Fibroblast of skin of abdomen (primary cell): ENCODE results near the gene AOAH.
"Not testable (repeated sequence)": the region's sequence is repeated elsewhere in the genome, so short reads cannot be mapped to it uniquely, and the experiment has no call there.

Experiments
- DNase-seq: peaks from one replicate; pipeline ENCODE4 v3.0.0-alpha.2; 2013

The AOAH gene

DNA sequence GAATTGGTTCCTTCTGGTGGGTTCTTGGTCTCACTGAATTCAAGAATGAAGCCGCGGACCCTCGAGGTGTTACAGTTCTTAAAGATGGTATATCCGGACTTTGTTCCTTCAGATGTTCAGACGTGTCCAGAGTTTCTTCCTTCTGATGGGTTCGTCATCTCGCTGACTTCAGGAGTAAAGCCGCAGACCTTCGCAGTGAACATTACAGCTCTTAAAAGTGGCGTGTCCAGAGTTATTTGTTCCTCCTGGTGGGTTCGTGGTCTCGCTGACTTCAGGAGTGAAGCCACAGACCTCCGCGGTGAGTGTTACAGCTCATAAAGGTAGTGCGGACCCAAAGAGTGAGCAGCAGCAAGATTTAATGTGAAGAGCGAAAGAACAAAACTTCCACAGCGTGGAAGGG, 220.1 kb downstream of the AOAH start:
- DNase-seq = not testable (repeated sequence)

- no peak for DNase-seq
These were observed 226.5 kb downstream of the AOAH start for GRCh38 chr7:36497775-36498174.

GRCh38 chr7:36497176-36497575, 227.1 kb downstream of the AOAH start:
- DNase-seq = not testable (repeated sequence)

GRCh38 chr7:36496576-36496975, 227.7 kb downstream of the AOAH start:
- no peak for DNase-seq

GRCh38 chr7:36491317-36491716, 233.0 kb downstream of the AOAH start:
- no peak for DNase-seq

GRCh38 chr7:36490419-36490830, 233.9 kb downstream of the AOAH start:
- no peak for DNase-seq

DNA sequence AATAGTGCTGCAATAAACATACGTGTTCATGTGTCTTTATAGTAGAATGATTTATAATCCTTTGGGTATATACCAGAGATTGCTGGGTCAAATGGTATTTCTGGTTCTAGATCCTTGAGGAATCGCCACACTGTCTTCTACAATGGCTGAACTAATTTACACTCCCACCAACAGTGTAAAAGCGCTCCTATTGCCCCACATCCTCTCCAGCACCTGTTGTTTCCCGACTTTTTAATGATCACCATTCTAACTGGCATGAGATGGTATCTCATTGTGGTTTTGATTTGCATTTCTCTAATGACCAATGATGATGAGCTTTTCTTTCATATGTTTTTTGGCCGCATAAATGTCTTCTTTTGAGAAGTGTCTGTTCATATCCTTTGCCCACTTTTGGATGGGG, 235.6 kb downstream of the AOAH start:
- DNase-seq = not testable (repeated sequence)

DNA sequence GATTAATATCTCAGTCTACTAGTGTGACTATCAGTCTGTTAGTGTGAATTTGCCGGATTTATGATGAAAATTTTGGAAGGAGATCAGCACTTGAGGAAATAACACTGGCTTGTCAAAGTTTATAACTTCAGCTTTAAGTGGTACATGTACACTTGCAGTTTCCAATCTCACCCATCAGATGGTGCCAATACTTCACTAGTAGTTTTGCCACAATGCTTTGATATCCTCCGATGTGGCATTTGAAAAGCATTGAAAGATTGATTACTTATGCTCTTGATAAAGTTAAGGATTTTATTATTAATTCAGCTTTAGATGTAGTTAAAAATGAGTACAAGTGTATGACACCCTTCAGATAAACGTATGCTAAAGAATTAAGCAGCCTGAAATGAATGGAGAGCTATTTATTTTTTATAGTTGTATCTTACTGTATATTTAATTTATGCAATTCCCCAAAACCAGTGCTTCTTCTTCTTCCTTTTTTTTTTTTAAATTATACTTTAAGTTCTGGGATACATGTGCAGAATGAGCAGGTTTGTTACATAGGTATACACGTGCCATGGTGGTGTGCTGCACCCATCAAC, 236.4 kb downstream of the AOAH start:
- DNase-seq = peak; percentile 51

- no peak for DNase-seq
These were observed 238.0 kb downstream of the AOAH start for GRCh38 chr7:36486336-36486735.

DNA sequence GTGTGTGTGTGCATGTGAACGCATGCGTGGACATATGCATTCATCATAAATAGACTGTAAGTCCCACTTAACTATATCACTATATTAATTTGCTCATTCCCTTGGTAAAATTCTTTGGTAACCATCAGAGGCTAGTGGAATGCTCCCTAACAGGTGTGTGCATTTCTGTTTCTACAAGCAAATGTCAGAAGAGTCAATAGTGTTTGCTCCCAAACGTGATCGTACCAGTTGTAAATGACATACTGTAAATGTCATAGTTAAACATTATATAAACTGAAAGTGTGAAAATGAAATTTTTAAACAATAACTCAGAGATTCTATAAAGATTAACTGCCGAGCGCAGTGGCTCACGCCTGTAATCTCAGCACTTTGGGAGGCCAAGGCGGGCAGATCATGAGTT, 240.0 kb downstream of the AOAH start:
- no peak for DNase-seq

- DNase-seq = not testable (repeated sequence)
These were observed 240.4 kb downstream of the AOAH start for GRCh38 chr7:36483853-36484252.

- no peak for DNase-seq
These were observed 245.5 kb downstream of the AOAH start for GRCh38 chr7:36478745-36479144.

- no peak for DNase-seq
These were observed 248.9 kb downstream of the AOAH start for GRCh38 chr7:36475381-36475780.

DNA sequence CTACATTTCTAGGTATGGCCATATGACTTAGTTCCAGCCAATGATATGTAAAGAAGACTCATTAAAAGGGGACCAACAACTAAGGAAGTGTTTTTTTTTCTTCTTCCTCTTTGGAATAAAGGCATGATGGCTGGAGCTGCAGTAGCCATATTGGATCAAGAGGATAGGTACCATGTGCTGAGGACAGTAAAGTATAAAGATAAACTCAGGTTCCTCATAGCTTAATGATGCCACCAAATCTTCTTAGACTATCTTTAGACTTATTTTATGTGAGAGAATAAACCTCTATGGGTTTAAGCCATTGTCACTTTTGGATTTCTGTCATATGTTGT, 249.3 kb downstream of the AOAH start:
- no peak for DNase-seq

- peak; percentile 28 for DNase-seq
These were observed 249.8 kb downstream of the AOAH start for GRCh38 chr7:36474283-36475010.

- DNase-seq = peak; percentile 12
These were observed 250.6 kb downstream of the AOAH start for GRCh38 chr7:36473454-36474282.

DNA sequence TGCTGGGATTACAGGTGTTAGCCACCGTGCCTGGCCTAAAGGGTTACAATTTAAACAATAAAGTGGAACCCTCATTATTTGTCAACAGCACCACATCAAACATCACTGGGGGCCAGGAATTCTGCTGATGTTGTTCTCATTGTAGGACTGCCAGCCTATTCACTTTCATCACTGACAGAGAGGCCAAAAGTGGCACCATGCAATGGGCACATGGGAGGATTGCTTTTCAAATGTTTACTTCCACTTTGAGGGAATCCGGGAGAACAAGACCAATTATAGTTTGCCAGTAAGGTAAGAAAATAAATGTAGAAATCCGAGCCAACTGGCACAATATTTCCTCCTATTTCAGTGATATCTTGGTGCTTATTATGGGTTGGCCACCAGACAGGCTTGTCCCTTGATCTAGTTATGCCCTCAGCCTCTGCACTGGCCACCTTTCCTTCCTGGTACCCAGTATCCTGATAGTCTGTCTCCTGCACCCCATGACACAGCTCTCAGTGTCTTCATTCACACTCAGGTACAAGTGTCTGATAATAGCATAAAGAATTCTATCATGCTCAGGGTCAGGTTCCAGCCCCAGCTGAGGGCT, 252.1 kb downstream of the AOAH start:
- DNase-seq = no peak

- no peak for DNase-seq
These were observed 255.1 kb downstream of the AOAH start for GRCh38 chr7:36469236-36469635.

- DNase-seq = peak; percentile 56
These were observed 255.8 kb downstream of the AOAH start for GRCh38 chr7:36468370-36469101.

GRCh38 chr7:36466001-36466400, 258.3 kb downstream of the AOAH start:
- DNase-seq = not testable (repeated sequence)

- peak; percentile 39 for DNase-seq
These were observed 260.0 kb downstream of the AOAH start for GRCh38 chr7:36464271-36464670.
